ENCODE results near the gene CPVL.

Gene CPVL

DNA sequence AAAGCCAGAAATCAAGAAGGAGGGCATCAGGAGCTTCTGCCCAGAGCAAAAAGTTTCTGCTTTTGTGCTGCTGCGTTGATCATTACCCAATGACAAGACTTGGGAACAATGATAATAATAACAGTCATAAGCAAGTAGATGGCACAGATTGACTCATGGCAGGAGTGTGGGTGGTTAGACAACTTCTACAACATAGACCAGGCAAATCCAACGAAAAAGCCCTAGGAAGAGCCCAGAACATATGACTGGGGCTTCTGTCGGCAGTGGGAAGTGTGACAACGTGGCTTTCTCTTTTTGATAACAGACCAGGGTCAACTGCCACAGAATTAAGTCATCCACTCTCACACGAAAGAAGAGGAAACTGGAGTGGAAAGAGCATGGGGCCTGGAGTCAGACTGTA is 102.8 kb downstream of the CPVL start:
- no peak for DNase-seq (ENCODE audit: low read depth)

GRCh38 chr7:29042824-29043231 is 103.5 kb downstream of the CPVL start:
- no peak for DNase-seq (ENCODE audit: low read depth)

GRCh38 chr7:29041991-29042390 is 104.3 kb downstream of the CPVL start:
- no peak for DNase-seq (ENCODE audit: low read depth)

DNA sequence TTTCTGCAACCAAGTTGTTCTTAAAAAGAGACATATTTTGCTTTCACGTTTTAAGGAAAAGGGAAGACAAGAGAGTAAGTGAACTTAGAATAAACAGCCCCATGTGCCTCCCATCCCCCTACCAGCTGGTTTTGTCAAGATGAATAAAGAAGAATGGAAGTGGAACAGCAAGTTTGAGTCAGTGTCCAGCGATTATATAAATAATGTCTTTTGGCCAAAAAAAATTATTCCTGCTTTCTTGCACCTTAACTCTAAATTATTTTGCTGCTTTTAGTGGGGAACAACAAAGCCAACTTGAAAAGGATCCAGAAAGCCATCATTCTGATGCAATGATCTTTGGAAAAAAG is 105.8 kb downstream of the CPVL start:
- DNase-seq (ENCODE audit: low read depth): no peak

DNA sequence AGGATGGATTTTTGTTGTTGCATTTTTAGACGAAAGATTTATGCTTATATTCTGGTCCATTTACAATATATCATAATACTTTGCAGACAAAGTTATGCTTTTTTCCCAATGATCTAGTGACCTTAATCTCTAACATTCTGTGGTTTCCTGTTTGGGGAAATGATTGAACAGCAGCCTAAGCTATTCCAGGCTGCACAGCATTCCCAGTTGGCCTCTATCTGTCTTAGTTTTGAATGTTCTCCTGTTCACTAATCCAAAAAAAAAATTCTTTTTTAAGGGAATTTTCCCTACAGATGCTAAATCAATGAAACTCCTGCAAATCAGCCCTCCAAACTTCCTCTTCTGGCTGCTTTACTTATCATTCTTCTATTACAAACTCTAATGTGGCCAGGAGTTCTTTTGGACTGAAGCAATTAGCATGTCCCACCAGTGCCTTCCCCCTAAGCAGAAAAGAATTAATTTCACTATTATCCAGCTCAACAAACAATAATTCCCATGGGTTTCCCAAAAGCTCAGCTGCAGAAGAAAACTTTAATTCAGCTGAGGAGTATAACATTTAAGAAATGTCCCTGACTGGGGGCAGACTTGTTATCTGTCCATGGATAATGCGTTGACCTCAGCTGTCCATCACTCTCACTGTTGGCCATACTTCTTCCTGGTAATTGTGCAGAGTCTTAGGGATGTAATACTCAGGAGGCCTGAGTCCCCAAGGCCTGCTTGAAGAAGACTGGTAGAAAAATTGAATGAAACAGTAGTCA is 106.3 kb downstream of the CPVL start:
- DNase-seq (ENCODE audit: low read depth): peak; percentile 15

DNA sequence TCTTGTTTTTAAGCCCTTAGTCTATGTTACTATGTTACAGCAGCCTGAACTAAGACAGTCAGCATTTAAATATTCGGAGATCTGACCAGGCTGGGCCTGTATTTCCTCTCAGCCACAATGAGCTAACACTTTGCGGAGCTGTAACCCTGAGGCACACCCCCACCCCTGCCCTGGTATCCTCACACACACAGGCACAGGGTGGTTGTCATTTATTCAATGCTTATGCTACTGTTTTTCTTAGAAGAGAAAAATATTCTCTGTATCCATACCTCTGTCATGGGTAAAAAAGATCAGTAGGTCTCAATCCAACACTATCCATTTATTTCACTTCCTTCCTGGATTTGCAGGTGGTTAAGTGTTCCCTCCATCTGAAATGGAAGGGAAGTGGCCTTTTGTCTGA is 107.9 kb downstream of the CPVL start:
- DNase-seq (ENCODE audit: low read depth): no peak

DNA sequence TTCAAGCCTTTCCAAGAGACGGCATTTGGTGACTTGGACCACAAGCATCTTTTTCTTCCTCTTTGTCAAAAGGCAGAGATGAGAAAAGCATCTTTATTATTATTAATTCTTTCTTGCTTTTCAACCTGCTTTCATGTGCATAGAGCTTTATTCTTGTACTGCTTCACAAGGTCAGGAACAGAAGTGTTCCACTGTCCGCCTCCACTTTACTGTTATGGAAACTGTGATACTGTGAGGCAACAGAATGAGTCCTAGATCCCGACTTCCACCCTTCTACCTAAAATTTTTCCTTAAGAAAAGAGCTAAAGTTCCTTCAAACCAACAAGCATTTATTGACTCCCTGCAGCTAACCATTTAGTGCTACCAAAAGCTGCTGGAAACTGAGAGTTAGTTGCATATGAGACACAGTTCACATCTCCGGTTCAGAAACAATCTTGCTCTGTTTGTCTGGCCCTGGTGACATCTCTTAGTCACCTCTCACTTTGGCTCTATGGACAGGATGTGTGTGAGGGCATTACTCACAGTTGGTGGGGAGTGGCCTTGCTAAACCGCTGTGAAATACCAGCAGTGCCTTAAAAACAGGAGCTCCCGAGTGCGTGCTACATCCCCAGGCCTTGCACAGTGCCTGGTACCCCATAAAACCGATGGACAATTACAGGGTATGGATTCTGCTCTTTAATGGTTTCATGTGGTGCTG is 111.1 kb downstream of the CPVL start:
- peak; percentile 86 for DNase-seq (ENCODE audit: low read depth)

GRCh38 chr7:29033584-29033983 is 112.8 kb downstream of the CPVL start:
- DNase-seq (ENCODE audit: low read depth): no peak

- no peak for DNase-seq (ENCODE audit: low read depth)
Measured at GRCh38 chr7:29032146-29032545, 114.2 kb downstream of the CPVL start.

DNA sequence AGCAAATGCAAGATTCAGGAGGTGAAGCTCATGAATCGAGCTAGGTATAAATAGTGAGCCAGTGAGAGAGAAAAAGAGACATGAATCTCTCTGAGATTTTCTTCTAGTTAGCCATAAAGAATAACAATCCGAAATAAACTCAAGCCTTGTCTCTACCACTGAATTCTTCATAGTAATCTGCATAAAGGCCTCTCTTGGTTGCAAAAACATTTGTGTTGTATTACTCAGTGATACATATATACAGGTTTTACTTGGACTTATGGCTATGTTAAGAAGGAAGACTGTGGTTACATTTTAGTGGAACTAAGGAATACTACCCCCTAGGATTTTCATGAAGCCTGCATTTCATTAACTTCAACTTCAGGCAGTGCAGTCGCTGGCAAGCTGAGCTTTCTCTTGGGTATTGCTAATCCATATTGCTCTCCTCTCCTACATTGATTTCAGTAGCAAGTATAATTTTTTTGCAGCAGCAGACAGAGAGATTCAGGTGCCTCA is 115.5 kb downstream of the CPVL start:
- DNase-seq (ENCODE audit: low read depth): no peak

DNA sequence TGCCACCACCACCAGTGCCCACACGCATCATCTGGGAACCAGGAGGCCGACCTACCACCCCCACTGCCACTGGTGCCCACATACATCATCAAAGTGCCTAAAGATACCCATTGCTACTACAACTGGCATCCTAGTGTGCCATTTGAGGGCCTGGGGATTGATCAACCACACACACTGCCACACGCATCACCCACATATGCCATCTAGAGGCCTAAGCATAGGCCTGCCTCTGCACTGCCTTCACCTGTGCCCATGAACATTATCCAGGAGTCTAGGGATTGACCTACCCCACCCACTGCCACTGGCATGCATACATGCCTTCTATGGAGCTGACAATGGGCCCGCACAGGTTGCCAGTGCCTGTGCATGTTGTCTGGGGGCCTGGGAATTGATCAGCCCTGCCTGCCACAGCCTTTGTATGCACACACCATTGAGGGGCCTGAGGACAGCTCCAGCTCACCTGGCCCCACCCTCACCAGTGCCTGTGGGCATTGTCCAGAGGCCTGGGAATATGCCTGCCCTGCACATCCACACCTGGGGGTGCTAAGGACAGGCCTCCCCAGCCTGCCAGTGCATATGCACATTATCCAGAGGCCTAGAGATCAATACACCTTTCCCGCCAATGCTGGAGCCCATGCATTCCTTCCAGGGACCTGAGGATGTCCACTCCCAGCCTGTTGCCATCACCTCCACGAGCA is 123.9 kb downstream of the CPVL start:
- no peak for DNase-seq (ENCODE audit: low read depth)

GRCh38 chr7:29019896-29020295 is 126.4 kb downstream of the CPVL start:
- DNase-seq (ENCODE audit: low read depth): no peak

DNA sequence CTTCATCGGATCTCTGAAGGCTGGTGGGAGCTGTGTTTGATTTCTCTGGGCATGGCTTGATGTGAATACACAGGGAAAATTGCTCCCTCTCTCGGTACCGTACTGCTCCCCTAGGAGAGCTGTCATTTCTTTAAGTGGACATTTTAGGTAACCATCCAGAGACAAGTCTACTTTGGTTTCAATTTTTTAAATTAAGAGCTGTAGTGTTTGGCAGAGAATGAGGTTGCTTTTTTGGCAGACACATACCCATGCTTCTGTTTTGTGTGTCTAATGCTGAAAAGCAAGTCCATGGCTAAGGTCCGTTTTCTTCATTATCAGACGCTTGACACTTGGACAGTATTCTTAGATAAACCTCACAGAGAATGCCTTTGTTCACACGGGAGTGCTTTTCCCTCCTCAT is 127.0 kb downstream of the CPVL start:
- DNase-seq (ENCODE audit: low read depth): no peak

DNA sequence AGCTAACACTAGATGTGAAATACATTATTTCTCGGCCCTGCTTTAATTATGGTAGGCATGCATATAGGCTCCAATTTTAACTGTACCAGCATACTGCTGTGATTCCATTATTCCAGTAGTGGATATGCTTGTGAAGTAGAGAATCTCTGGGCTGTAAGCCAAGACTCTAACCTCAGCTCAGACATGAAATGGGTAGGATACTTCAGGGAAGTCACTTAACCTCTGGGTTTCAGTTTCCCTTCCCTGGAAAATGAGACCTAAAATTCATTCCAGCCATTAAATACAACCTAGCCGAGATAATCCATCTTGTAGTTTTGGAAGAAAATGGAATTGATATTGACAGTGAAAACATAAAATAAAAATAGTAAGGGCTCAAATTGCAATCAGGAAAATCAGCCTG is 128.6 kb downstream of the CPVL start:
- no peak for DNase-seq (ENCODE audit: low read depth)

- DNase-seq (ENCODE audit: low read depth): no peak
Measured at GRCh38 chr7:29014725-29015124, 131.6 kb downstream of the CPVL start.

DNA sequence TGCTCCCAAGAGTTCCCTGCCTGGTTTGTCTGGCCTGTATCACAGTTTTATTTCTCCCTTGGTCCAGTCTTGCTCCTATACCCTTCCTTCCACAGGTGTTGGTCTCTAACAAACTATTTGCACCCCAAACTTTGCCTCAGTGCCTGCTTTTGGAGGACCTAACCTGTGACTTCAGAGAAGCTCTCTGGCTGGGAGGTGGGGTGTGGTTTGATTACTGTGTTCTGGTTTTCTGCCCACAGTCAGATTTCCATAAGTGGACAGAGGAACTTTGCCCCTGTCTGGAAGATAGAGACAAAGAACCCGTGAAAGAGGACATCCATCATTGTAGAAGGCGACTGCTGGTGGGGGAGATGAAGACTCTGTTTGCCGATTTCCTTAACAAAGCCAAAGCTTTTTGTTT is 132.4 kb downstream of the CPVL start:
- DNase-seq (ENCODE audit: low read depth): no peak

DNA sequence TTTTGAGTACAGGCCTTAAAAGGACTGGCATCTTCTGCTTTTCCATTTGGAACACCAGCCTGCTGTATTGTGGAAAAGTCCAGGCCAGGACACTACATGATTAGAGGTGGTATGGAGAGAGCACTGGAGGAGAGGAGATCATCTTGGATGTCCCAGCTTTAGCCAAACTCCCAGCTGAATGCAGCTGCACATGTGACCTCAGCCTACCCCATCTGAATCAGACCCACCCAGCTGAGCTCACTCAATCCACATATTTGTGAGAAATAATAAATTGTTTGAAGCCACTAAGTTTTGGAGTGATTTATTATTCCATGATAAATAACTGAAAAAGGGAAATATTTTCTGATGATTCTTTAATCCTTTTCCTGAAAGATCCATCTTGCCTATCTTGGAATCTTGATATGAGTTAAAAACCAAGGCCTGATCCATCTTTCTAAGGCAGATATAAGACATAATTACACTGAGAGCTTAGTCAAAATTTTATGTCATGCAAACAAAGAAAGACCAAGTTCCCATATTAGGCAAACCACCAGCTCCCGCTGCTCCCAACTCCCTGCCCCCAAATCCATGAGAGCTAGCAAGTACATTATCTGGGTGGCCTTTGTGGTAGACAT is 133.1 kb downstream of the CPVL start:
- DNase-seq (ENCODE audit: low read depth): no peak

DNA sequence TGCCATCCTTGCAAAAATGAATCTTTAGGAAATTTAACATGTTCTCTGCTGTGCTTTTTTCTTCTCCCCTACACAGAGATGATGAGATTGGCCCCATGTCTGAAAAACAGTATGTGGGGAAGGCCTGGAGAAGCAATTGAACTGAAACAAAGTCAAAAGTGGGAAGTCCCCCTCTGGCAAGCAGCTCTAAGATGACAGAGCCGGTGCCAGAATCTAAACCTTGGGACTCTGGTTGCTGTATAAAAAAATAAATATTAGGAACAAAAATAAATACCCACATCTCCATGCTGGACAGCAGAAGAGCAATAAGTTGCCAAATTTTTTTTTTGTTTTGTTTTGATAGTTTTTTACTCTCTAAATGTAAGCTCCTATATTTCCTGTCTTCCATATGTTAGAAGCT is 136.4 kb downstream of the CPVL start:
- no peak for DNase-seq (ENCODE audit: low read depth)

DNA sequence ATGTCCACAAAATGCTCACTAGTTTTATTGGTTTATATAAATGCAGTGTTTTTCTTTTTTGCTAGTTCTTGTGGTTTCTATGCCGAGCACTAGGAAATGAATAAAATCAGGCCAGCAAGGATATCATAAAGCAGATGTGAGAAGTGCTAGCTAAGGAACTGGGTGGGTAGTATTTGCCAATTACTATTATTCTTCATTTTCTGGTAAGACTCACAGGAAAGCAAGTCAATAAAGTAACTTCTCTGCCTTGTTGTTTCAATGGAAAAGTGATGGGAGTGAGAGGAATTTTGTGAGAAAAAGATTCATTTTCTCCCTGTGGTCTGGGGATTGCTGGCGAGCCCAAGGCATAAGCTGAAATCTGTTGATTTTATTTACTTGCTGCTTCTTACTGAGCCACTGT is 137.7 kb downstream of the CPVL start:
- no peak for DNase-seq (ENCODE audit: low read depth)

DNA sequence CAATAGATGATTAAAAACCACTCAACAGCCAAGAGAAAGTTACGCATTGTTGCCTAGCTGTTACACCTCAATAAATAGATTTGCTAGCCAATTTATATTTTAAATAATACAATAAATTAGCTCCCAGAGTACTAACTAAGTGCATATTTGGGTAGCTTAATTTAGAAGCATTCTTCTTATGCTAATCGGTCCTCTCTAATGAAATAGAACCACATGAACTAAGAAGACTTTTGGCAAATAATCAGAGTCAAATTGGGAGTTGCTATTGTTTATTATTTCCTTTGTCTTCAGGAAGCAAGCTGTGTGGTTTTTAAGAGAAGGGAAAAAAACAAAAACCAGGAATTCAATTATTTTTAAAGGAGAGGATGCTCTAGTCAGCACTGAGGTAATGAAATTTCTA is 139.2 kb downstream of the CPVL start:
- DNase-seq (ENCODE audit: low read depth): no peak

DNA sequence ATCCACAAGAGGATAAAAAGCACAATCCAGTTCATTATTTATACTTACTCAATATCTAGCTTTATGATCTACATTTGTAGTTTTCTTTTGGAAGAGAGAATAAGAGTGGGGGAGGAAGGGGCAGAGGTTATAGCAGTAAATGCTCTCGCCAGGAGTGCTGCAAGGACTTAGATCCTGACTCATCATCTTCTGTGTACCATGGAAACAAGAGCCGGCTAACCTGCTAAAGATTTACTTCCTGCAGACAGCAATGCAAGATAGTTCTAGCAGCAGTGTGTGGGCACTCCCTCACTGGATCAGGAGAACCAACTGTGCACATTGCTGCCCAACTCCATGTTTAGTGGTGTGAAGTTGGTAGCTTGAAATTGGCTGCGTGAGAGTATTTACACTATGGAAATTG is 140.5 kb downstream of the CPVL start:
- DNase-seq (ENCODE audit: low read depth): no peak

GRCh38 chr7:29005406-29005805 is 140.9 kb downstream of the CPVL start:
- no peak for DNase-seq (ENCODE audit: low read depth)

GRCh38 chr7:29003703-29004102 is 142.6 kb downstream of the CPVL start:
- DNase-seq (ENCODE audit: low read depth): no peak
